IPS DF 6.9 (cell line): ENCODE results near the gene CCDC183.
"Not testable (repeated sequence)": the region's sequence is repeated elsewhere in the genome, so short reads cannot be mapped to it uniquely, and the experiment has no call there.

Source experiments
- DNase-seq: peaks from one replicate; pipeline ENCODE4 v3.0.0-alpha.2; 2013; ENCODE audit warnings: low read depth, low spot score
- H3K27ac ChIP-seq: one replicate; pipeline ENCODE4 v1.5.1; 2013; ENCODE audit warnings: low read length, control low read depth
- H3K27me3 ChIP-seq: 2 replicates; pipeline ENCODE4 v1.6.1; 2013; ENCODE audit warnings: mild to moderate bottlenecking, low read length; ENCODE audit not compliant: control insufficient read depth, insufficient read depth
- H3K36me3 ChIP-seq: 2 replicates; pipeline ENCODE4 v1.6.1; 2013; ENCODE audit warnings: low read length; ENCODE audit not compliant: control insufficient read depth, insufficient read depth
- H3K4me1 ChIP-seq: 2 replicates; pipeline ENCODE4 v1.6.1; 2013; ENCODE audit warnings: low read length; ENCODE audit not compliant: control insufficient read depth, insufficient read depth
- H3K4me3 ChIP-seq: 2 replicates; pipeline ENCODE4 v1.5.1; 2013; ENCODE audit warnings: mild to moderate bottlenecking, low read length
- H3K9me3 ChIP-seq: 2 replicates; pipeline ENCODE4 v1.6.1; 2013; ENCODE audit warnings: low read length, inconsistent platforms; ENCODE audit not compliant: control insufficient read depth, insufficient read depth
- WGBS: extraction: QIAGEN DNeasy Blood & Tissue Kit; methylation state at CpG from one replicate; pipeline ENCODE4 v1.1.7; 2013; ENCODE audit warnings: mixed read lengths, missing lambda C conversion rate; ENCODE audit not compliant: insufficient read length, insufficient coverage; 5-methylcytosine and 5-hydroxymethylcytosine counted together

Gene CCDC183

GRCh38 chr9:136784997-136785361 is 11.2 kb upstream of the CCDC183 start:
- Histone ChIP-seq H3K4me1 (no peaks in the 10 kb centered on the region), H3K9me3 (no peaks in the 10 kb centered on the region; the same call in 1 of the 2 replicates), H3K36me3 (no peaks in the 10 kb centered on the region), H3K4me3 (no peak overlapping the region), H3K27me3 (no peaks in the 10 kb centered on the region; the same call in 1 of the 2 replicates), H3K27ac (no peak overlapping the region)
- WGBS, result no CpG with 5 or more reads among the region's 6 CpGs
- DNase-seq, result no peak

- not testable (repeated sequence) for DNase-seq, H3K9me3 ChIP-seq, H3K36me3 ChIP-seq, H3K4me3 ChIP-seq, H3K4me1 ChIP-seq, H3K27me3 ChIP-seq, H3K27ac ChIP-seq
- no CpG with 5 or more reads among the region's 23 CpGs for WGBS
Observed at GRCh38 chr9:136785565-136786355, 10.4 kb upstream of the CCDC183 start.

- Histone ChIP-seq H3K27ac (no peak overlapping the region), H3K36me3 (no peaks in the 10 kb centered on the region), H3K4me3 (no peak overlapping the region), H3K4me1 (no peaks in the 10 kb centered on the region), H3K9me3 (no peaks in the 10 kb centered on the region; the same call in 1 of the 2 replicates), H3K27me3 (no peaks in the 10 kb centered on the region)
- no CpG with 5 or more reads among the region's 10 CpGs for WGBS
- no peak for DNase-seq
Observed at GRCh38 chr9:136786451-136786850, 9.7 kb upstream of the CCDC183 start.

- H3K9me3 ChIP-seq, H3K4me3 ChIP-seq, DNase-seq, H3K36me3 ChIP-seq, H3K27ac ChIP-seq, H3K27me3 ChIP-seq, H3K4me1 ChIP-seq: not testable (repeated sequence)
- no CpG with 5 or more reads among the region's 4 CpGs for WGBS
Observed at GRCh38 chr9:136786983-136787382, 9.2 kb upstream of the CCDC183 start.

GRCh38 chr9:136787690-136788400 is 8.3 kb upstream of the CCDC183 start:
- Histone ChIP-seq H3K27me3 (no peaks in the 10 kb centered on the region), H3K9me3 (no peaks in the 10 kb centered on the region; the same call in 1 of the 2 replicates), H3K27ac (no peak overlapping the region), H3K36me3 (no peaks in the 10 kb centered on the region), H3K4me1 (no peaks in the 10 kb centered on the region), H3K4me3 (no peak overlapping the region)
- no CpG with 5 or more reads among the region's 21 CpGs for WGBS
- no peak for DNase-seq

- H3K36me3 ChIP-seq, result not testable (repeated sequence)
Observed at GRCh38 chr9:136788644-136789522, 7.3 kb upstream of the CCDC183 start.

GRCh38 chr9:136789523-136789937 is 6.6 kb upstream of the CCDC183 start:
- no CpG with 5 or more reads among the region's 3 CpGs for WGBS
- Histone ChIP-seq H3K27me3 (no peaks in the 10 kb centered on the region), H3K4me1 (no peaks in the 10 kb centered on the region), H3K36me3 (no peaks in the 10 kb centered on the region), H3K9me3 (no peaks in the 10 kb centered on the region; the same call in 1 of the 2 replicates), H3K27ac (no peak overlapping the region), H3K4me3 (no peak overlapping the region)
- no peak for DNase-seq

More at GRCh38 chr9:136788644-136789522, 7.3 kb upstream of the CCDC183 start:
- not testable (repeated sequence) for H3K4me1 ChIP-seq, DNase-seq, H3K4me3 ChIP-seq, H3K9me3 ChIP-seq, H3K27ac ChIP-seq, H3K27me3 ChIP-seq
- no CpG with 5 or more reads among the region's 27 CpGs for WGBS

GRCh38 chr9:136790640-136791515 is 5.3 kb upstream of the CCDC183 start, which contains the start of gene TMEM141:
Gene TMEM141 (plus strand): TSS chr9:136791344. CDS start chr9:136791371, 27 bp downstream.
- H3K9me3 ChIP-seq, result no peaks in the 10 kb centered on the region
- no peak within 1 kb of the TSS for H3K27ac ChIP-seq
- no CpG with 5 or more reads among the region's 70 CpGs for WGBS
- H3K4me3 ChIP-seq, result peak within 1 kb of the TSS; percentile 58; the same call in 1 of the 2 replicates
- H3K27me3 ChIP-seq, result no peaks in the 10 kb centered on the region
- H3K4me1 ChIP-seq, result no peaks in the 10 kb centered on the region
- no peak for DNase-seq
- H3K36me3 ChIP-seq, result no peaks in the 10 kb centered on the region

- no peak for DNase-seq
- no peaks in the 10 kb centered on the region for H3K27me3 ChIP-seq
- H3K4me3 ChIP-seq, result peak overlapping the region; percentile 58; the same call in 1 of the 2 replicates
- no peaks in the 10 kb centered on the region for H3K36me3 ChIP-seq
- WGBS, result no CpG with 5 or more reads among the region's 29 CpGs
- H3K4me1 ChIP-seq, result no peaks in the 10 kb centered on the region
- H3K27ac ChIP-seq, result no peak overlapping the region
- H3K9me3 ChIP-seq, result no peaks in the 10 kb centered on the region
Observed at GRCh38 chr9:136791516-136792276, 4.4 kb upstream of the CCDC183 start.
